T-helper 1 cell treated with Interleukin-12 subunit alpha and Interleukin-12 subunit beta and Interleukin-4 antibody, amounts not matched to agents 30 μg/mL and 1 μg/mL, for 36 hours (primary cell): Measurements from ENCODE around the gene PRKCB.
"Not testable (repeated sequence)": the region's sequence is repeated elsewhere in the genome, so short reads cannot be mapped to it uniquely, and the experiment has no call there.

Experiments
- H3K27ac Mint-ChIP-seq: one replicate; pipeline ENCODE4 v1.8.0; 2021; ENCODE audit warnings: mild to moderate bottlenecking, mixed read lengths
- H3K27me3 Mint-ChIP-seq: one replicate; pipeline ENCODE4 v1.8.0; 2021; ENCODE audit warnings: low read depth, mixed read lengths
- H3K36me3 Mint-ChIP-seq: one replicate; pipeline ENCODE4 v1.8.0; 2021; ENCODE audit warnings: low read depth, mixed read lengths
- H3K4me1 Mint-ChIP-seq: one replicate; pipeline ENCODE4 v1.8.0; 2021; ENCODE audit warnings: low read depth, mixed read lengths
- H3K4me3 Mint-ChIP-seq: one replicate; pipeline ENCODE4 v1.8.0; 2021; ENCODE audit warnings: mild to moderate bottlenecking, moderate library complexity, mixed read lengths
- H3K9me3 Mint-ChIP-seq: one replicate; pipeline ENCODE4 v1.8.0; 2021; ENCODE audit warnings: mixed read lengths

The PRKCB gene

GRCh38 chr16:23920446-23920845 lies 84.7 kb downstream of the PRKCB start:
- Mint-ChIP-seq H3K36me3 (peaks cover 21% of the 10 kb centered on the region), H3K27me3 (no peaks in the 10 kb centered on the region), H3K27ac (no peak overlapping the region), H3K4me3 (no peak overlapping the region), H3K9me3 (peaks cover 4% of the 10 kb centered on the region), H3K4me1 (peaks cover 26% of the 10 kb centered on the region)

GRCh38 chr16:23920899-23921298 lies 85.1 kb downstream of the PRKCB start:
- Mint-ChIP-seq H3K9me3 (peaks cover 4% of the 10 kb centered on the region), H3K4me3 (no peak overlapping the region), H3K27ac (no peak overlapping the region), H3K36me3 (peaks cover 25% of the 10 kb centered on the region), H3K4me1 (peaks cover 28% of the 10 kb centered on the region), H3K27me3 (no peaks in the 10 kb centered on the region)

GRCh38 chr16:23922406-23922805 lies 86.6 kb downstream of the PRKCB start:
- H3K27ac Mint-ChIP-seq, result no peak overlapping the region
- no peaks in the 10 kb centered on the region for H3K27me3 Mint-ChIP-seq
- H3K36me3 Mint-ChIP-seq, result peaks cover 24% of the 10 kb centered on the region
- H3K9me3 Mint-ChIP-seq, result peaks cover 4% of the 10 kb centered on the region
- no peak overlapping the region for H3K4me3 Mint-ChIP-seq
- peaks cover 30% of the 10 kb centered on the region for H3K4me1 Mint-ChIP-seq

GRCh38 chr16:23924128-23924527 lies 88.3 kb downstream of the PRKCB start:
- peaks cover 3% of the 10 kb centered on the region for H3K9me3 Mint-ChIP-seq
- H3K27me3 Mint-ChIP-seq, result no peaks in the 10 kb centered on the region
- peaks cover 18% of the 10 kb centered on the region for H3K36me3 Mint-ChIP-seq
- H3K27ac Mint-ChIP-seq, result no peak overlapping the region
- no peak overlapping the region for H3K4me3 Mint-ChIP-seq
- peaks cover 25% of the 10 kb centered on the region for H3K4me1 Mint-ChIP-seq

GRCh38 chr16:23927796-23928195 lies 92.0 kb downstream of the PRKCB start:
- no peak overlapping the region for H3K4me3 Mint-ChIP-seq
- H3K27me3 Mint-ChIP-seq, result no peaks in the 10 kb centered on the region
- peaks cover 11% of the 10 kb centered on the region for H3K36me3 Mint-ChIP-seq
- H3K27ac Mint-ChIP-seq, result no peak overlapping the region
- peaks cover 5% of the 10 kb centered on the region for H3K4me1 Mint-ChIP-seq
- no peaks in the 10 kb centered on the region for H3K9me3 Mint-ChIP-seq

- H3K27ac Mint-ChIP-seq, result no peak overlapping the region
- peaks cover 8% of the 10 kb centered on the region for H3K4me1 Mint-ChIP-seq
- H3K27me3 Mint-ChIP-seq, result no peaks in the 10 kb centered on the region
- peaks cover 9% of the 10 kb centered on the region for H3K9me3 Mint-ChIP-seq
- peaks cover 19% of the 10 kb centered on the region for H3K36me3 Mint-ChIP-seq
- H3K4me3 Mint-ChIP-seq, result no peak overlapping the region
These were observed 93.5 kb downstream of the PRKCB start for GRCh38 chr16:23929237-23929636.

- Mint-ChIP-seq H3K9me3 (peaks cover 9% of the 10 kb centered on the region), H3K4me1 (peaks cover 12% of the 10 kb centered on the region), H3K27ac (no peak overlapping the region), H3K36me3 (peaks cover 14% of the 10 kb centered on the region), H3K27me3 (no peaks in the 10 kb centered on the region), H3K4me3 (no peak overlapping the region)
These were observed 94.1 kb downstream of the PRKCB start for GRCh38 chr16:23929856-23930255.

- Mint-ChIP-seq H3K36me3 (peaks cover 11% of the 10 kb centered on the region), H3K4me3 (no peak overlapping the region), H3K9me3 (peaks cover 9% of the 10 kb centered on the region), H3K4me1 (peaks cover 11% of the 10 kb centered on the region), H3K27ac (no peak overlapping the region), H3K27me3 (no peaks in the 10 kb centered on the region)
These were observed 95.0 kb downstream of the PRKCB start for GRCh38 chr16:23930791-23931190.

GRCh38 chr16:23931199-23931598 lies 95.4 kb downstream of the PRKCB start:
- peaks cover 12% of the 10 kb centered on the region for H3K4me1 Mint-ChIP-seq

GRCh38 chr16:23933650-23934049 lies 97.9 kb downstream of the PRKCB start:
- not testable (repeated sequence) for H3K27ac Mint-ChIP-seq, H3K4me3 Mint-ChIP-seq, H3K9me3 Mint-ChIP-seq, H3K4me1 Mint-ChIP-seq, H3K27me3 Mint-ChIP-seq
- H3K36me3 Mint-ChIP-seq, result peaks cover 10% of the 10 kb centered on the region

More at GRCh38 chr16:23931199-23931598, 95.4 kb downstream of the PRKCB start:
- Mint-ChIP-seq H3K27ac (no peak overlapping the region), H3K9me3 (peaks cover 9% of the 10 kb centered on the region), H3K27me3 (no peaks in the 10 kb centered on the region), H3K4me3 (no peak overlapping the region), H3K36me3 (peaks cover 10% of the 10 kb centered on the region)

GRCh38 chr16:23934610-23935236 lies 98.9 kb downstream of the PRKCB start:
- H3K27ac Mint-ChIP-seq, result no peak overlapping the region
- no peak overlapping the region for H3K4me3 Mint-ChIP-seq
- peaks cover 10% of the 10 kb centered on the region for H3K36me3 Mint-ChIP-seq
- no peaks in the 10 kb centered on the region for H3K27me3 Mint-ChIP-seq
- H3K4me1 Mint-ChIP-seq, result peaks cover 9% of the 10 kb centered on the region
- H3K9me3 Mint-ChIP-seq, result peaks cover 9% of the 10 kb centered on the region

- H3K27me3 Mint-ChIP-seq, result no peaks in the 10 kb centered on the region
- no peak overlapping the region for H3K4me3 Mint-ChIP-seq
- no peaks in the 10 kb centered on the region for H3K9me3 Mint-ChIP-seq
- H3K4me1 Mint-ChIP-seq, result peaks cover 8% of the 10 kb centered on the region
- no peaks in the 10 kb centered on the region for H3K36me3 Mint-ChIP-seq
- no peak overlapping the region for H3K27ac Mint-ChIP-seq
These were observed 104.3 kb downstream of the PRKCB start for GRCh38 chr16:23940111-23940510.

GRCh38 chr16:23941025-23941424 lies 105.2 kb downstream of the PRKCB start:
- Mint-ChIP-seq H3K27ac (no peak overlapping the region), H3K36me3 (no peaks in the 10 kb centered on the region), H3K27me3 (no peaks in the 10 kb centered on the region), H3K9me3 (no peaks in the 10 kb centered on the region), H3K4me3 (no peak overlapping the region), H3K4me1 (peaks cover 10% of the 10 kb centered on the region)

GRCh38 chr16:23941963-23942564 lies 106.3 kb downstream of the PRKCB start:
- H3K4me1 Mint-ChIP-seq, result peaks cover 9% of the 10 kb centered on the region
- no peak overlapping the region for H3K4me3 Mint-ChIP-seq
- no peak overlapping the region for H3K27ac Mint-ChIP-seq
- no peaks in the 10 kb centered on the region for H3K9me3 Mint-ChIP-seq
- H3K27me3 Mint-ChIP-seq, result no peaks in the 10 kb centered on the region
- no peaks in the 10 kb centered on the region for H3K36me3 Mint-ChIP-seq

GRCh38 chr16:23943604-23944003 lies 107.8 kb downstream of the PRKCB start:
- Mint-ChIP-seq H3K4me1 (peaks cover 21% of the 10 kb centered on the region), H3K36me3 (peaks cover 4% of the 10 kb centered on the region), H3K9me3 (no peaks in the 10 kb centered on the region), H3K4me3 (no peak overlapping the region), H3K27ac (no peak overlapping the region), H3K27me3 (no peaks in the 10 kb centered on the region)
